ENCODE measurements around the gene KCTD1.

DNA sequence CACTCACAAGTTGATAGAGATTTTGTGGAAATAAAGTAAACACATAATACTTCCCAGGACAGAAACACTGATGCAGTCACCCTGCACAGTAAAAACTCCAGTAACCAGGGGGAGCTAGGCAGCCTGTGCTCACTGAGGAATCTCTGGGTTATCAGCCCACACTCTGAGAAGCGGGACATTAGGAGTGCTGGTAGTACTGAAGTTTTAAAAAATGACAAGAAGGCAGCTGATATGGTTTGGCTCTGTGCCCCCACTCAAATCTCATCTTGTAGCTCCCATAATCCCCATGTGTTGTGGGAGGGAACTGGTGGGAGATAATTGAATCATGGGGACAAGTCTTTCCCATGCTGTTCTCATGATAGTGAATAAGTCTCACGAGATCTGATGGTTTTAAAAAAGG is 31.4 kb downstream of the KCTD1 start:
- TF ChIP-seq, protein P1, sequence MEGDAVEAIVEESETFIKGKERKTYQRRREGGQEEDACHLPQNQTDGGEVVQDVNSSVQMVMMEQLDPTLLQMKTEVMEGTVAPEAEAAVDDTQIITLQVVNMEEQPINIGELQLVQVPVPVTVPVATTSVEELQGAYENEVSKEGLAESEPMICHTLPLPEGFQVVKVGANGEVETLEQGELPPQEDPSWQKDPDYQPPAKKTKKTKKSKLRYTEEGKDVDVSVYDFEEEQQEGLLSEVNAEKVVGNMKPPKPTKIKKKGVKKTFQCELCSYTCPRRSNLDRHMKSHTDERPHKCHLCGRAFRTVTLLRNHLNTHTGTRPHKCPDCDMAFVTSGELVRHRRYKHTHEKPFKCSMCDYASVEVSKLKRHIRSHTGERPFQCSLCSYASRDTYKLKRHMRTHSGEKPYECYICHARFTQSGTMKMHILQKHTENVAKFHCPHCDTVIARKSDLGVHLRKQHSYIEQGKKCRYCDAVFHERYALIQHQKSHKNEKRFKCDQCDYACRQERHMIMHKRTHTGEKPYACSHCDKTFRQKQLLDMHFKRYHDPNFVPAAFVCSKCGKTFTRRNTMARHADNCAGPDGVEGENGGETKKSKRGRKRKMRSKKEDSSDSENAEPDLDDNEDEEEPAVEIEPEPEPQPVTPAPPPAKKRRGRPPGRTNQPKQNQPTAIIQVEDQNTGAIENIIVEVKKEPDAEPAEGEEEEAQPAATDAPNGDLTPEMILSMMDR (IDR thresholded peaks at IDR 0.05; ENCODE audit: low read length), result no peak
- TF ChIP-seq EZH2 (optimal IDR thresholded peaks at IDR 0.05; ENCODE audit: low read depth, low read length) (no peak), EZH2phosphoT487 (IDR thresholded peaks at IDR 0.05; ENCODE audit: low read length) (no peak)

Data from MM.1S (cell line).